HEK293 (cell line): ENCODE results near the gene RYR2.

Experiments used
- PRDM10 ChIP-seq: fragments of 450-650 bp; formaldehyde crosslinking; IDR thresholded peaks from 2 replicates; pipeline ENCODE4 v1.5.1; 2016; ENCODE audit warnings: missing biosample characterization, missing genetic modification characterization
- WT1 ChIP-seq: fragments of 450-650 bp; formaldehyde crosslinking; IDR thresholded peaks from 2 replicates; pipeline ENCODE4 v1.5.1; 2016; ENCODE audit warnings: missing biosample characterization, missing genetic modification characterization
- ZNF140 ChIP-seq: fragments of 450-650 bp; formaldehyde crosslinking; IDR thresholded peaks from 2 replicates; pipeline ENCODE4 v1.5.1; 2016; ENCODE audit warnings: missing biosample characterization, missing genetic modification characterization
- ZNF24 ChIP-seq: fragments of 450-650 bp; formaldehyde crosslinking; IDR thresholded peaks from 2 replicates; pipeline ENCODE4 v1.5.1; 2016; ENCODE audit warnings: missing biosample characterization, missing genetic modification characterization
- ZNF292 ChIP-seq: fragments of 450-650 bp; formaldehyde crosslinking; IDR thresholded peaks from 2 replicates; pipeline ENCODE4 v1.5.1; 2016; ENCODE audit warnings: low read depth, missing biosample characterization, missing genetic modification characterization, borderline replicate concordance
- TF ChIP-seq, protein P1 (sequence below): fragments of 450-650 bp; formaldehyde crosslinking; IDR thresholded peaks from 2 replicates; pipeline ENCODE4 v1.5.1; 2016; ENCODE audit warnings: missing biosample characterization, missing genetic modification characterization
- TF ChIP-seq, protein P2 (sequence below): fragments of 450-650 bp; formaldehyde crosslinking; IDR thresholded peaks from 2 replicates; pipeline ENCODE4 v1.5.1; 2016; ENCODE audit warnings: missing biosample characterization, missing genetic modification characterization
- TF ChIP-seq, protein P3 (sequence below): fragments of 450-650 bp; formaldehyde crosslinking; IDR thresholded peaks from 2 replicates; pipeline ENCODE4 v1.5.1; 2016; ENCODE audit warnings: missing biosample characterization, missing genetic modification characterization

DNA sequence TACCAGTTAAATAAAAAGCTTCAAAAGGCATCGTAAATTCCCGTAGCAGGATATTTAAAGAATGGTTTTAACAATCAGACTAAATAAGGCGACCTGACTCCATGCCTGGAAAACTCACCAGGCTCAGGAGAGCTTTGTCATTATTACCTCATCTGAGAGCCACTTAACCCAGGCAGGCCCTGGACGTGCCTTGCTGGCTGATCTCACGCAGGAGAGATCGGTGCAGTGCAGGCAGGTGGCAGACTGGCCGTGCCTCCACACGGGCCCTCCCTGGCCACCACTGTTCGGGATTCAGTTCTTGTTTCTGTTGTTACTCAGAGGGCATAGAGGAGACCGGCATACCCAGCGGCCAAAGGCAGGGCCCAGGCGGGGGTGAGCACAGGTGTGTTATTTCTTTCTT lies 44.1 kb upstream of the RYR2 start:
- TF ChIP-seq, protein P1, sequence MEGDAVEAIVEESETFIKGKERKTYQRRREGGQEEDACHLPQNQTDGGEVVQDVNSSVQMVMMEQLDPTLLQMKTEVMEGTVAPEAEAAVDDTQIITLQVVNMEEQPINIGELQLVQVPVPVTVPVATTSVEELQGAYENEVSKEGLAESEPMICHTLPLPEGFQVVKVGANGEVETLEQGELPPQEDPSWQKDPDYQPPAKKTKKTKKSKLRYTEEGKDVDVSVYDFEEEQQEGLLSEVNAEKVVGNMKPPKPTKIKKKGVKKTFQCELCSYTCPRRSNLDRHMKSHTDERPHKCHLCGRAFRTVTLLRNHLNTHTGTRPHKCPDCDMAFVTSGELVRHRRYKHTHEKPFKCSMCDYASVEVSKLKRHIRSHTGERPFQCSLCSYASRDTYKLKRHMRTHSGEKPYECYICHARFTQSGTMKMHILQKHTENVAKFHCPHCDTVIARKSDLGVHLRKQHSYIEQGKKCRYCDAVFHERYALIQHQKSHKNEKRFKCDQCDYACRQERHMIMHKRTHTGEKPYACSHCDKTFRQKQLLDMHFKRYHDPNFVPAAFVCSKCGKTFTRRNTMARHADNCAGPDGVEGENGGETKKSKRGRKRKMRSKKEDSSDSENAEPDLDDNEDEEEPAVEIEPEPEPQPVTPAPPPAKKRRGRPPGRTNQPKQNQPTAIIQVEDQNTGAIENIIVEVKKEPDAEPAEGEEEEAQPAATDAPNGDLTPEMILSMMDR (tag by site-specific recombination), result no peak
- TF ChIP-seq, protein P2, sequence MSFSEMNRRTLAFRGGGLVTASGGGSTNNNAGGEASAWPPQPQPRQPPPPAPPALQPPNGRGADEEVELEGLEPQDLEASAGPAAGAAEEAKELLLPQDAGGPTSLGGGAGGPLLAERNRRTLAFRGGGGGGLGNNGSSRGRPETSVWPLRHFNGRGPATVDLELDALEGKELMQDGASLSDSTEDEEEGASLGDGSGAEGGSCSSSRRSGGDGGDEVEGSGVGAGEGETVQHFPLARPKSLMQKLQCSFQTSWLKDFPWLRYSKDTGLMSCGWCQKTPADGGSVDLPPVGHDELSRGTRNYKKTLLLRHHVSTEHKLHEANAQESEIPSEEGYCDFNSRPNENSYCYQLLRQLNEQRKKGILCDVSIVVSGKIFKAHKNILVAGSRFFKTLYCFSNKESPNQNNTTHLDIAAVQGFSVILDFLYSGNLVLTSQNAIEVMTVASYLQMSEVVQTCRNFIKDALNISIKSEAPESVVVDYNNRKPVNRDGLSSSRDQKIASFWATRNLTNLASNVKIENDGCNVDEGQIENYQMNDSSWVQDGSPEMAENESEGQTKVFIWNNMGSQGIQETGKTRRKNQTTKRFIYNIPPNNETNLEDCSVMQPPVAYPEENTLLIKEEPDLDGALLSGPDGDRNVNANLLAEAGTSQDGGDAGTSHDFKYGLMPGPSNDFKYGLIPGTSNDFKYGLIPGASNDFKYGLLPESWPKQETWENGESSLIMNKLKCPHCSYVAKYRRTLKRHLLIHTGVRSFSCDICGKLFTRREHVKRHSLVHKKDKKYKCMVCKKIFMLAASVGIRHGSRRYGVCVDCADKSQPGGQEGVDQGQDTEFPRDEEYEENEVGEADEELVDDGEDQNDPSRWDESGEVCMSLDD (tag by site-specific recombination), result no peak
- TF ChIP-seq WT1 (tag by site-specific recombination), result no peak
- no peak for TF ChIP-seq ZNF24 (tag by site-specific recombination)
- TF ChIP-seq, protein P3, sequence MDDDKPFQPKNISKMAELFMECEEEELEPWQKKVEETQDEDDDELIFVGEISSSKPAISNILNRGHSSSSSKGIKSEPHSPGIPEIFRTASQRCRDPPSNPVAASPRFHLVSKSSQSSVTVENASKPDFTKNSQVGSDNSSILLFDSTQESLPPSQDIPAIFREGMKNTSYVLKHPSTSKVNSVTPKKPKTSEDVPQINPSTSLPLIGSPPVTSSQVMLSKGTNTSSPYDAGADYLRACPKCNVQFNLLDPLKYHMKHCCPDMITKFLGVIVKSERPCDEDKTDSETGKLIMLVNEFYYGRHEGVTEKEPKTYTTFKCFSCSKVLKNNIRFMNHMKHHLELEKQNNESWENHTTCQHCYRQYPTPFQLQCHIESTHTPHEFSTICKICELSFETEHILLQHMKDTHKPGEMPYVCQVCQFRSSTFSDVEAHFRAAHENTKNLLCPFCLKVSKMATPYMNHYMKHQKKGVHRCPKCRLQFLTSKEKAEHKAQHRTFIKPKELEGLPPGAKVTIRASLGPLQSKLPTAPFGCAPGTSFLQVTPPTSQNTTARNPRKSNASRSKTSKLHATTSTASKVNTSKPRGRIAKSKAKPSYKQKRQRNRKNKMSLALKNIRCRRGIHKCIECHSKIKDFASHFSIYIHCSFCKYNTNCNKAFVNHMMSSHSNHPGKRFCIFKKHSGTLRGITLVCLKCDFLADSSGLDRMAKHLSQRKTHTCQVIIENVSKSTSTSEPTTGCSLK (tag by site-specific recombination), result no peak
- TF ChIP-seq ZNF292, result no peak
- TF ChIP-seq PRDM10 (tag by site-specific recombination), result no peak
- no peak for TF ChIP-seq ZNF140 (tag by site-specific recombination)
